Smooth muscle cell (in vitro differentiated cells): ENCODE data around the gene NUDCD3. TPM values are rescaled to one million over a fixed set of nuclear protein-coding genes. Genes with fewer than 3 reads are reported as not detected.

ENCODE experiments used
- DNase-seq: peaks from one replicate; lab custom pipeline; 2025; ENCODE audit not compliant: unreplicated experiment; lab: John Stamatoyannopoulos, UW
- H2AFZ ChIP-seq: fragments of 200-600 bp; sonication (generic); 2 replicates; pipeline ENCODE4 v1.6.0; 2016; ENCODE audit warnings: antibody characterized with exemption, low read depth, mild to moderate bottlenecking
- H3F3A ChIP-seq: fragments of 200-600 bp; sonication (generic); 2 replicates; pipeline ENCODE4 v1.6.0; 2017; ENCODE audit warnings: antibody characterized with exemption, low read depth
- H3K27ac ChIP-seq: fragments of 200-600 bp; sonication (generic); 2 replicates; pipeline ENCODE4 v1.5.1; 2016; ENCODE audit warnings: low read depth, mild to moderate bottlenecking
- H3K27me3 ChIP-seq: fragments of 200-600 bp; sonication (generic); 2 replicates; pipeline ENCODE4 v1.6.1; 2016; ENCODE audit warnings: low read depth, mild to moderate bottlenecking
- H3K36me3 ChIP-seq: fragments of 200-600 bp; sonication (generic); 2 replicates; pipeline ENCODE4 v1.5.1; 2016; ENCODE audit warnings: low read depth
- H3K4me1 ChIP-seq: fragments of 200-600 bp; sonication (generic); 2 replicates; pipeline ENCODE4 v1.5.1; 2016; ENCODE audit warnings: low read depth
- H3K4me2 ChIP-seq: fragments of 200-600 bp; sonication (generic); 2 replicates; pipeline ENCODE4 v1.6.0; 2016; ENCODE audit warnings: mild to moderate bottlenecking
- H3K4me3 ChIP-seq: fragments of 200-600 bp; sonication (generic); 2 replicates; pipeline ENCODE4 v1.5.1; 2016; ENCODE audit warnings: mild to moderate bottlenecking
- H3K79me2 ChIP-seq: fragments of 200-600 bp; sonication (generic); 2 replicates; pipeline ENCODE4 v1.6.0; 2016; ENCODE audit warnings: low read depth, mild to moderate bottlenecking
- H3K9ac ChIP-seq: fragments of 200-600 bp; sonication (generic); 2 replicates; pipeline ENCODE4 v1.6.0; 2016; ENCODE audit warnings: low read depth
- H3K9me3 ChIP-seq: fragments of 200-600 bp; sonication (generic); replicated peaks from 2 replicates; pipeline ENCODE4 v1.5.1; 2016; ENCODE audit warnings: low read depth
- H4K20me1 ChIP-seq: fragments of 200-600 bp; sonication (generic); 2 replicates; pipeline ENCODE4 v1.6.0; 2016; ENCODE audit warnings: low read depth
- WGBS: methylation state at CpG from one replicate; pipeline ENCODE4 v1.1.7; 2016; ENCODE audit warnings: low lambda C conversion rate; 5-methylcytosine and 5-hydroxymethylcytosine counted together
- polyA plus RNA-seq: library from polyadenylated mRNA; unstranded; fragments of >200 nt; fragmentation: Nextera tagmentation; extraction: Ambion mirVana; gene quantifications from 2 replicates; pipeline ENCODE4 v1.2.1, GENCODE V29; 2016
- total RNA-seq: library from RNA; depleted of rRNA; stranded (reverse); fragments of >200 nt; gene quantifications from 2 replicates; pipeline ENCODE4 v1.2.3, GENCODE V29; 2014
- TF ChIP-seq, protein P1 (sequence below): fragments of 200-600 bp; sonication (generic); IDR thresholded peaks from 2 replicates; pipeline ENCODE4 v1.5.1; 2017; ENCODE audit warnings: borderline replicate concordance, mild to moderate bottlenecking, antibody characterized with exemption; ENCODE audit not compliant: insufficient read depth, poor library complexity, severe bottlenecking

The NUDCD3 gene
- total and polyA plus RNA-seq, 2 experiments from 2014 or later: 32.2 to 56.3 TPM

DNA sequence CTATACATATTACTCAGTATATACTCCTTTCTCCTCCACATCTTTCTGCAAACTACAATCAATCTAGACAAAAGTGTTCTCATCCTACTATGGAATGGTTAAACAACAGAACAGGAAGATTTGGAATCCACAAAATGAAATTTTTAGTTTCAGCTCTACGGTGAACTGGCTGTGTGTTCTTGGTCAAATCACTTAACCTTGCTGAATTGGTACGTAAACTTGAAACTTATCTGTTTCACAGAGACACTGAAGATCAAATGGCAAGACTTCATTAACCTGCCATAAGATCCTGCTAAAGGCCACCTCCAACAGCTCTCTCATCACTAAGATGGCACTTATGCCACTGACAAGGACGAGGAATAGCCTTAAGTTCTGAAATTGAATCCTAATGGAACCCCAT lies 1.5 kb downstream of the NUDCD3 start:
- Histone ChIP-seq H3K79me2 (peaks cover 56% of the 10 kb centered on the region), H3K9ac (peak overlapping the region; percentile 97), H3K27me3 (no peaks in the 10 kb centered on the region), H3K36me3 (peaks cover 9% of the 10 kb centered on the region), H3K9me3 (no peaks in the 10 kb centered on the region), H3K27ac (no peak overlapping the region), H3F3A (peaks cover 4% of the 10 kb centered on the region), H2AFZ (no peak overlapping the region), H3K4me2 (peak overlapping the region; percentile 98), H3K4me1 (peaks cover 14% of the 10 kb centered on the region), H4K20me1 (peaks cover 29% of the 10 kb centered on the region), H3K4me3 (peak overlapping the region; percentile 86)
- DNase-seq: no peak
- TF ChIP-seq, protein P1, sequence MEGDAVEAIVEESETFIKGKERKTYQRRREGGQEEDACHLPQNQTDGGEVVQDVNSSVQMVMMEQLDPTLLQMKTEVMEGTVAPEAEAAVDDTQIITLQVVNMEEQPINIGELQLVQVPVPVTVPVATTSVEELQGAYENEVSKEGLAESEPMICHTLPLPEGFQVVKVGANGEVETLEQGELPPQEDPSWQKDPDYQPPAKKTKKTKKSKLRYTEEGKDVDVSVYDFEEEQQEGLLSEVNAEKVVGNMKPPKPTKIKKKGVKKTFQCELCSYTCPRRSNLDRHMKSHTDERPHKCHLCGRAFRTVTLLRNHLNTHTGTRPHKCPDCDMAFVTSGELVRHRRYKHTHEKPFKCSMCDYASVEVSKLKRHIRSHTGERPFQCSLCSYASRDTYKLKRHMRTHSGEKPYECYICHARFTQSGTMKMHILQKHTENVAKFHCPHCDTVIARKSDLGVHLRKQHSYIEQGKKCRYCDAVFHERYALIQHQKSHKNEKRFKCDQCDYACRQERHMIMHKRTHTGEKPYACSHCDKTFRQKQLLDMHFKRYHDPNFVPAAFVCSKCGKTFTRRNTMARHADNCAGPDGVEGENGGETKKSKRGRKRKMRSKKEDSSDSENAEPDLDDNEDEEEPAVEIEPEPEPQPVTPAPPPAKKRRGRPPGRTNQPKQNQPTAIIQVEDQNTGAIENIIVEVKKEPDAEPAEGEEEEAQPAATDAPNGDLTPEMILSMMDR: no peak
- WGBS: 88% methylated on average over 3 of the region's 3 CpGs

DNA sequence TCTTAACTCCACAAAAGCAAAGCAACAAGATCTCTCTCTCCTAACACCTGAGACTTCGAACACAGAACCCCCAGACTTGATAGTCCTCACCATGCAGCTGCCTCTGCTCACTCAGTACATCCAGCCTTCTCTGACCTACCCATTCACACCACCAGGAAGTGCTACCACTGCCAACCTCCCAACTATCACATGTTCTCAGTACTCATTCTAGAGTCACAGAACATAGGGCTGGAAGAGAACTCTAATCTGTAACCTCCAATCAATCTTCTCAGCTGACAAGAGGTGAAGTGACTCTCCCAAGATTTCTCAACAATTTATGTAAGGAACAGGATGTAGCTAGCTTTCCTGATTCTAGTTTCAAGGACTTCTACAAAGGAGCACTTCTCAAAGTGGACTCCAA lies 3.8 kb downstream of the NUDCD3 start:
- Histone ChIP-seq H3F3A (peaks cover 4% of the 10 kb centered on the region), H3K79me2 (peaks cover 63% of the 10 kb centered on the region), H3K27ac (no peak overlapping the region), H3K36me3 (peaks cover 31% of the 10 kb centered on the region), H3K4me3 (no peak overlapping the region), H2AFZ (no peak overlapping the region), H4K20me1 (peaks cover 30% of the 10 kb centered on the region), H3K9me3 (no peaks in the 10 kb centered on the region), H3K4me1 (peaks cover 14% of the 10 kb centered on the region), H3K27me3 (no peaks in the 10 kb centered on the region), H3K4me2 (no peak overlapping the region), H3K9ac (no peak overlapping the region)
- WGBS: 100% methylated on average over 1 of the region's 1 CpG
- DNase-seq: no peak
- TF ChIP-seq, protein P1: no peak

DNA sequence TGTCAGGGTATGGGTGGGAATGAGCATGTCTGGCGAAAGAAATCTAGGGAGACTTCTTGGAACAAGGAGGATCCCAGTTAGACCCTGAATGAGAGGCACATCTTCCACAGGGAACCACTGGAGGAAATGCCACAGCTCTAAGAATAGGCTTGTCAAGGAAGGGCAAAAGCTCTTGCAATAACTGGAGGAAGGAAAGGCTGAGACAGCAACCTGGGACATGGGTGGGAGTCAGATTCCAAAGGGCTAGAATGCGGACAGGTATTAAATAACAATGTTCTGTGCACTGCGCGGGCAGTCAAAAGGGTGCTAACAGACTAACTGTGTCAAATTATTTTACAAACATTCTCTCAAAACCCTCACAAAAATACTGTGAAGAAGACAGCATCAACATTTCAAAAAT lies 4.5 kb downstream of the NUDCD3 start:
- H3K4me1 ChIP-seq: peaks cover 9% of the 10 kb centered on the region
- no peak overlapping the region for H3K27ac ChIP-seq
- 97% methylated on average over 4 of the region's 4 CpGs for WGBS
- H3K9ac ChIP-seq: no peak overlapping the region
- H3F3A ChIP-seq: peaks cover 4% of the 10 kb centered on the region
- TF ChIP-seq, protein P1: no peak
- H4K20me1 ChIP-seq: peaks cover 37% of the 10 kb centered on the region
- H3K4me2 ChIP-seq: no peak overlapping the region
- no peak overlapping the region for H3K4me3 ChIP-seq
- H3K79me2 ChIP-seq: peaks cover 63% of the 10 kb centered on the region
- H2AFZ ChIP-seq: no peak overlapping the region
- H3K36me3 ChIP-seq: peaks cover 33% of the 10 kb centered on the region
- no peaks in the 10 kb centered on the region for H3K9me3 ChIP-seq
- no peaks in the 10 kb centered on the region for H3K27me3 ChIP-seq
- no peak for DNase-seq
